ENCODE data around the gene GTF3C1.
"Not testable (repeated sequence)": the region's sequence is repeated elsewhere in the genome, so short reads cannot be mapped to it uniquely, and the experiment has no call there.

The GTF3C1 gene

DNA sequence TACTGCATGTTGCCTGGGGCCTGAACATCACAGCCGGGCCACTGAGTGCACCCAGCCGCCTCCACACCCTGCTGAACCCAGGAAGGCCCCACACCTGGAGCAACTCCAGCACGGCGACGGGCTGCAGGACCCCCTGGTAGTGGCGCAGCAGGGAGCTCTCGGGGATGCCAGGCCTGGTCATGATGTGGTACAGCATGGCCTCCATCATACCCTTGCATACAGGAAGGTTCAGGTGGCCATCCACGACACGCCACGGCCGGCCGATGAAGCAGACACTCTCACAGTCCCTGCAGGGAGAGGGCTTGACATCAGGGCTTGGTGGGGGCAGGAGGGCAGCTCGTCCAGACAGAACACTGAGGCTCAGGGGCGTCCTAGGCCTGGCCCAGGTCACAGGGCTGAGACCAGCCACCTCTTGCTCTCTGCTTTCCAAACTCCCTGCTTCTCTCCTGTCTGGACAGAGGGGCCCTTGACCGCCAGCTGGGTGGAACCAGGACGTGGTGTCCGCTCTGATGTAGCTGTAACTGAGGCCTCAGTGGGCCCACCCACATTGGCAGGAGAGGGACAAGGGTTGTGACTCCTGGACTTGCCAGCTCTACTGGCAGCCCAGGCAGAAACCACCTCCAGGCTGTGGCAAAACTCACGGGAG is 87.4 kb downstream of the GTF3C1 start:
- no peak for DNase-seq

DNA sequence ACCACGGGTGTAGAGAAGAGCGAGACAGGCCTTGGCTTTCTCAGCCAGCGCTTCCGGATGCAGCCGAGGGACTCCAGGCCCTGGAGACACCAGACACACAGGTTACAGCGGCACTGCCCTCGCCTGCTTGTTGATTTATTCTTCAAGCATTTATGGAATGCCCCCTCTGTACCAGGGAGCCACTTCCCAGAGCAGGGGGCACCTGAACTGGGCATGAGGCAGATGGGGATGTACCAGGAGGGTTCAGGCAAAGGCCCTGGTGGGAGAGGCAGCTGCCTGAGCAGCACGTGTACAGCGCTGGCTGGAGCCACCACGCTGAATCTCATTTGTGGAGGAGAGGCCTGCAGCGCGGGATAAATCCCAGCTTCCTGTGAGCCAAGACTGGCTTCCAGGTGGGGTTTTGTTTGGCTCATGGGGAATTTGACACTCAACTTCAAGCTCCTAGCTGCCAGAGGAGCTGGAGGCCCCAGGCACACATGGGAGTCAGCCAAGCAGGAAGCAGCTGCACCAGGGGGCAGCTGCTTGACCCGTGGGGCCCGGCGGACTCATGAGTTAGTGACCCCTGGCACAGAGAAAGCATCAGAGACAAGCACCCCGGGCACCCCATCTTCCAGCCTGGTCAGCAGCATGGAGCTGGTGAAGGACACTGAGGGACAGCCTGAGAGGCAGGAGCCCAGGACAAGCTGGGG is 88.1 kb downstream of the GTF3C1 start:
- DNase-seq = no peak

GRCh38 chr16:27460663-27461482 is 88.8 kb downstream of the GTF3C1 start:
- no peak for DNase-seq

- DNase-seq = no peak
Observed at GRCh38 chr16:27460213-27460612, 89.5 kb downstream of the GTF3C1 start.

- no peak for DNase-seq
Observed at GRCh38 chr16:27458987-27459688, 90.6 kb downstream of the GTF3C1 start.

GRCh38 chr16:27458258-27458657 is 91.5 kb downstream of the GTF3C1 start:
- DNase-seq = no peak

DNA sequence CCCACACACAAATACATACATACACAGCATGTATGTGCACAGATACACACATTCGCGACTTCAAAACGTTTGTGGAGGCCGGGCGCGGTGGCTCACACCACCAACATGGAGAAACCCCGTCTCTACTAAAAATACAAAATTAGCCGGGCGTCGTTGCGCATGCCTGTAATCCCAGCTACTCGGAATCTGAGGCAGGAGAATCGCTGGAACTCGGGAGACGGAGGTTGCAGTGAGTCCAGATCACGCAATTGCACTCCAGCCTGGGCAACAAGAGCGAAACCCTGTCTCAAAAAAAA is 92.2 kb downstream of the GTF3C1 start:
- not testable (repeated sequence) for DNase-seq

DNA sequence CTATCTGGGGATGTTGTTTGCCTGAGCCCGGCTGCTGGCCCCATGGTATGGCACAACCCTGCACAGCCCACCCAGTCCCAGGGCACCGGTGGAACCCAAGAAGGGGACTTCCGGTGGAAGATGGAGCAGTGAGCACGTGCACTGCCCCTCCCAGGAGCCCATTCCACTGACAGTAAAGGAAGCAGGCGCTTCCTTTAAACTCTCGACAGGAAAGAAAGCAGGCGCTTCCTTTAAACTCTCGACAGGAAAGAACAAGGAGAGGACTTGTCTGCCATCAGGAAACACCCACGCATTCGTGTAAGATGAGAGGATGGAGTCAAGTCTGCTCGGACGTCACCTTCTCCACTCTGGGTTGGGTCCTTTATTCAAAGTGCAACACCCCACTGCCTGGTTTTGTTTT is 94.0 kb downstream of the GTF3C1 start:
- no peak for DNase-seq

- DNase-seq = no peak
Observed at GRCh38 chr16:27453494-27453825, 96.3 kb downstream of the GTF3C1 start.

- DNase-seq = no peak
Observed at GRCh38 chr16:27452569-27453493, 96.9 kb downstream of the GTF3C1 start.

DNA sequence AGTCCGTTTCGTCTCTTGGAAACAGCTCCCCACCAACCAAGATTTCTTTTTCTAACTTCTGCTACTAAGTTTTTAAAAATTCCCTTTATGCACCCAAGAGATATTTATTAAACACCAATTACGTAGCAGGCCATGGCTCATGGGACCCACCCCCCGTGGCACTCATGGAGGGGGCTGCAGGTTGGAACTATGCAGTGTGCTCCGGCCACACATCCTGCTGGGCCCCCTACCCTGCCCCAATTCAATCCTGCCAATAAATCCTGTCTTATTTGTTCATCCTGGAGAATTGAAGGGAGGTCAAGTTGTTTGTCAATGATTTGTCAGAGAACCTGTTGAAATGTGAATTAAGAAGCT is 99.5 kb downstream of the GTF3C1 start:
- no peak for DNase-seq

DNA sequence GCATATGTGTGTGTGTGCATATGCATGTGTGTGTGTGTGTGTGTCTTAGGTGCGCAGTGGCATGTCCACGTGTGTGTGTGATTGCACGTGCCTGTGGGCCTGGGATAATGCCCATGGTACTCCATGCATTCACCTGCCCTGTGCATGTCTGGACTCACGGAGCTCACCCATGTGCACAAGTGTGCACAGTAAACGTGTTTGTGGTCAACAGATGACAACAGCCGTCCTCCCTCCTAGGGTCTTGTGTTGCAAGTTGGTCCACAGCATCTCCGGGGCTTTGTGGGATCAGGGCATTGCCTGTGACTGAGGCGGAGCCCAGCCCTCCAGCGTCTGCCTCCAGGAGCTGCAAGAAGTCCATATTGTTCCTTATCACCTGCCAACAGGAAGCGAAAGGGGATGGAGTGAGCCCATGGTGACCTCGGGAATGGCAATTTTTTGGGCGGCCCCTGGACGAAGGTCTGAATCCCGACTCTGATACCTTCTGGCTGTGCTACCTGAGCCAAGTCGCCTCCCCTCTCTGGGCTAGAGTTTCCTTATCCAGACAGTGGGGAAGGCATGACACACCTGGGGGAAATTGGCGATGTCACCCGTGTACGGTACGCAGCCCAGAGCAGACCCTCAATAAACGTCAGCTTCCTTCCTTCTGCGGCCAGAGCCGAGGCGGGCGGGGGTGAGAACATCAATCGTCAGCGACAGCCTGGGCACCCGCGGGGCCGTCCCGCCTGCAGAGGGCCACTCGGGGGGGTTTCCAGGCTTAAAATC is 100.1 kb downstream of the GTF3C1 start:
- peak; percentile 12 for DNase-seq

- no peak for DNase-seq
Observed at GRCh38 chr16:27448532-27449433, 100.9 kb downstream of the GTF3C1 start.

- DNase-seq = no peak
Observed at GRCh38 chr16:27447301-27447700, 102.4 kb downstream of the GTF3C1 start.

GRCh38 chr16:27446721-27447120 is 103.0 kb downstream of the GTF3C1 start:
- no peak for DNase-seq

GRCh38 chr16:27445502-27446175 is 104.1 kb downstream of the GTF3C1 start:
- no peak for DNase-seq

DNA sequence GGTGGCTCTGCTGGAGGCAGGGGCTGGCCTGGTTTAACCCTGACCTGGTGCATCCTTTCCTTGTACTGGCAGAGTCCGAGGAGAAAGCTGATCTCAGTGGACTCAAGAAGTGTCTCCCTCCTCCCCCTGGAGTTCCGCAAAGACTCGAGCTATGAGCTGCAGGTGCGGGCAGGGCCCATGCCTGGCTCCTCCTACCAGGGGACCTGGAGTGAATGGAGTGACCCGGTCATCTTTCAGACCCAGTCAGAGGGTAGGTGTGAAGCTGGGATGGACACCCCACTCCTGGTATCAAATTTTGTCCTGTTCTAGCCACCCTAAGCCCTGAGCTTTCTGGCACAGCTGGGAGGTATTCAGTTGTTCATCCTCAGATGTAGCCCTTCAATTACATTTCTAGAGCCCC is 105.2 kb downstream of the GTF3C1 start:
- no peak for DNase-seq

DNA sequence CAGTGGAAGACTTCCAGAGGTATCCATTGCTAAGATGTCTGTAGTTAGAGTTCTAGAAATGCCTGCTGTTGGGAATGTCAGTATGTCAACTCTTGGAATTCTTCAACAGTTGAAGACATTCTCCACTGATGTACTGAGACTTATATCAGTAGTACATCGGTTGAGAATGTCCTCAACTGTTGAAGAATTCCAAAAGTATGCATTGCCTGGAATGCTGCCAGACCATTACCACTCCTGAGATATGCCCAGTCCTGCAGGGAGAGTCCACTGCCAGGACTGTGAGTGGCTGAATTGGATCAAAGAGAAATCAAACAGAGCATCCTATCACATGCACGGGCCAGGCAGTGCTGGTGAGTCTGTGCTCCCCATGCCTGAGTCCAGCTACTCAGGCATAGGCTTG is 105.7 kb downstream of the GTF3C1 start:
- no peak for DNase-seq

DNA sequence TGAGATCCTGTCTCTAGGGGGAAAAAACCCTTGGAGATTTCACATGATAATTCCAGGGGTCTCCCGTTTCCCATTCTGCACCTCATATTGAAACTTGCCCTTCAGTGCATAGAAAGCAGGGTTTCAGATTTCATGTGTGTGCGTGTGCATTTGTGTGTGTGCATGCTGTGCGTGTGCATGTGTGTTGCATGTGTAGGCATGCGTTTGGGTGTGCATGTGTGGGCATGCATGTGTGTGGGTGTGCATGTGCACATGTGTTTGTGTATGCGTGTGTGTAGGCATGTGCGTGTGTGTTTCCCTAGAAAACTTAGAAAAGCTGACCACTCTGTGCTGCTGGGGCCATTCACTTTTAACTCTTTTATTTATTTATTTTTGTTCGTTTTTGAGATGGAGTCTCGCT is 107.7 kb downstream of the GTF3C1 start:
- no peak for DNase-seq

DNA sequence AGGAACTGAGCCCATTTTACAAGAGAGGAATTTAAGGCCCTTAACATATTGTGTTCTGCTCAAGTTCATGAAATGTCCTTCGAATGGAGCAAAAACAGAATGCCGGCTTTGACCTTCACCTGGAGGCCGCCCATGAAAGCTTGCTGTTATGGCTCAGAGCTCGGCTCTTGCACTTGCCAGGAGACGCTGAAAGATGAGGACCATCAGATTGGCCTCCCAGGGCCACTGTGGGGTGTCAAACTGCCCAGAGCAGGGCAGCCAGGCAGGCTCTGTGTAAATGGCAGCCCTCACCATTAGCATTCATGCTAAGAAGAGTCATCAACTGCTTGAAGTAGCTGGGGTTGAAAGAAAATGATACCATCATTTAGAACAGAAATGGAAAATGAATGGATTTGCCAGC is 108.4 kb downstream of the GTF3C1 start:
- no peak for DNase-seq

Measured in DMS53 (cell line).